WTC11 (cell line): Measurements from ENCODE around the gene ACTG2.

ENCODE experiments used
- CTCF ChIP-seq: fragments of 200-600 bp; IDR thresholded peaks from 2 replicates; pipeline ENCODE4 v1.8.0; 2022; ENCODE audit warnings: antibody characterized with exemption
- FOXP4 ChIP-seq: sonication (generic); formaldehyde crosslinking; IDR thresholded peaks from 2 replicates; pipeline ENCODE4 v1.8.0; 2022; ENCODE audit warnings: mild to moderate bottlenecking, missing genetic modification reagents
- HMGXB4 ChIP-seq: sonication (generic); formaldehyde crosslinking; IDR thresholded peaks from 2 replicates; pipeline ENCODE4 v1.8.1; 2023; ENCODE audit warnings: mild to moderate bottlenecking, moderate library complexity, missing genetic modification reagents
- MXD4 ChIP-seq: fragments of 250-450 bp; sonication (Bioruptor Pico); IDR thresholded peaks from 2 replicates; pipeline ENCODE4 v1.8.0; 2021; ENCODE audit warnings: mild to moderate bottlenecking, moderate library complexity, borderline replicate concordance
- NR2C2 ChIP-seq: sonication (generic); formaldehyde crosslinking; IDR thresholded peaks from 2 replicates; pipeline ENCODE4 v1.8.0; 2022; ENCODE audit warnings: mild to moderate bottlenecking, missing genetic modification reagents

GRCh38 chr2:73926493-73927327 is 33.9 kb downstream of the ACTG2 start, which contains the start of gene DGUOK:
- 0 out of 2 replicates have a peak, but pooled peaks have one; percentile 60 for TF ChIP-seq FOXP4 (CRISPR knock-in tag)
- TF ChIP-seq NR2C2 (CRISPR knock-in tag) = no peak
- TF ChIP-seq MXD4 (CRISPR knock-in tag) = no peak
- TF ChIP-seq HMGXB4 (CRISPR knock-in tag) = no peak
- no peak for TF ChIP-seq CTCF
